ENCODE data around the gene AKT3.
A peak's percentile ranks its signal among the peaks of the same experiment; 100 is the strongest.

Gene AKT3

GRCh38 chr1:243507672-243508302, 342.3 kb downstream of the AKT3 start:
- Histone ChIP-seq H3K4me2 (ENCODE audit: low read length) (no peak overlapping the region), H3K14ac (ENCODE audit: low read length) (no peak overlapping the region), H2AK5ac (ENCODE audit: low read length) (no peak overlapping the region), H3K23ac (ENCODE audit: low read length) (no peak overlapping the region), H2BK120ac (ENCODE audit: insufficient read depth, low read length, poor library complexity) (no peak overlapping the region), H3K27ac (ENCODE audit: low read depth, low read length) (no peak overlapping the region), H4K12ac (ENCODE audit: low read depth, low read length) (no peak overlapping the region), H2BK12ac (ENCODE audit: low read length) (no peak overlapping the region), H3K9ac (ENCODE audit: low read length) (no peak overlapping the region), H2BK5ac (ENCODE audit: low read depth, low read length, poor library complexity) (no peak overlapping the region), H2AFZ (ENCODE audit: insufficient read depth, low read length, poor library complexity) (no peak overlapping the region), H3K9me3 (ENCODE audit: insufficient read depth, low read depth, low read length) (no peaks in the 10 kb centered on the region), H3K4ac (ENCODE audit: low read depth, low read length) (no peak overlapping the region), H3K4me3 (ENCODE audit: low read depth, low read length) (no peak overlapping the region), H3K36me3 (ENCODE audit: control insufficient read depth in 1 of 2, insufficient read depth in 2 of 2, low read length in 2 of 2) (peaks cover 0 to 7% of the 10 kb centered on the region in 2 experiments), H3K27me3 (ENCODE audit: insufficient read depth, low read length) (no peaks in the 10 kb centered on the region), H3K18ac (ENCODE audit: low read length) (no peak overlapping the region), H3K4me1 (ENCODE audit: control insufficient read depth in 1 of 2, insufficient read depth in 2 of 2, low read length in 2 of 2) (no peaks in the 10 kb centered on the region), H4K91ac (ENCODE audit: low read depth, low read length) (no peak overlapping the region), H4K8ac (ENCODE audit: low read depth, low read length) (no peak overlapping the region), H3K79me1 (ENCODE audit: low read length) (no peaks in the 10 kb centered on the region), H3K79me2 (ENCODE audit: control insufficient read depth, insufficient read depth, low read length, poor library complexity) (no peaks in the 10 kb centered on the region)
- no peak for DNase-seq
- WGBS (ENCODE audit: extremely low coverage, insufficient coverage, insufficient read length), result no CpG with 5 or more reads among the region's 8 CpGs

- Histone ChIP-seq H3K27me3 (ENCODE audit: insufficient read depth, low read length) (no peaks in the 10 kb centered on the region), H3K4me1 (ENCODE audit: control insufficient read depth in 1 of 2, insufficient read depth in 2 of 2, low read length in 2 of 2) (no peaks in the 10 kb centered on the region), H3K14ac (ENCODE audit: low read length) (no peak overlapping the region), H3K4ac (ENCODE audit: low read depth, low read length) (no peak overlapping the region), H3K27ac (ENCODE audit: low read depth, low read length) (no peak overlapping the region), H3K9me3 (ENCODE audit: insufficient read depth, low read depth, low read length) (no peaks in the 10 kb centered on the region), H3K4me3 (ENCODE audit: low read depth, low read length) (no peak overlapping the region), H3K23ac (ENCODE audit: low read length) (no peak overlapping the region), H3K4me2 (ENCODE audit: low read length) (no peak overlapping the region), H3K36me3 (ENCODE audit: control insufficient read depth in 1 of 2, insufficient read depth in 2 of 2, low read length in 2 of 2) (peaks cover 0 to 7% of the 10 kb centered on the region in 2 experiments), H4K91ac (ENCODE audit: low read depth, low read length) (no peak overlapping the region), H2AK5ac (ENCODE audit: low read length) (no peak overlapping the region), H2BK5ac (ENCODE audit: low read depth, low read length, poor library complexity) (no peak overlapping the region), H4K8ac (ENCODE audit: low read depth, low read length) (no peak overlapping the region), H2BK12ac (ENCODE audit: low read length) (no peak overlapping the region), H3K9ac (ENCODE audit: low read length) (no peak overlapping the region), H2BK120ac (ENCODE audit: insufficient read depth, low read length, poor library complexity) (no peak overlapping the region), H3K18ac (ENCODE audit: low read length) (no peak overlapping the region), H3K79me2 (ENCODE audit: control insufficient read depth, insufficient read depth, low read length, poor library complexity) (no peaks in the 10 kb centered on the region), H4K12ac (ENCODE audit: low read depth, low read length) (no peak overlapping the region), H3K79me1 (ENCODE audit: low read length) (no peaks in the 10 kb centered on the region), H2AFZ (ENCODE audit: insufficient read depth, low read length, poor library complexity) (no peak overlapping the region)
- DNase-seq, result no peak
- no CpG with 5 or more reads among the region's 5 CpGs for WGBS (ENCODE audit: extremely low coverage, insufficient coverage, insufficient read length)
Observed at GRCh38 chr1:243507001-243507671, 342.9 kb downstream of the AKT3 start.

GRCh38 chr1:243505986-243506689, 343.9 kb downstream of the AKT3 start:
- H3K4ac ChIP-seq (ENCODE audit: low read depth, low read length), result no peak overlapping the region
- H2BK12ac ChIP-seq (ENCODE audit: low read length), result no peak overlapping the region
- H3K27ac ChIP-seq (ENCODE audit: low read depth, low read length), result no peak overlapping the region
- no peaks in the 10 kb centered on the region for H3K27me3 ChIP-seq (ENCODE audit: insufficient read depth, low read length)
- H3K36me3 ChIP-seq (ENCODE audit: control insufficient read depth in 1 of 2, insufficient read depth in 2 of 2, low read length in 2 of 2), result peaks cover 0 to 5% of the 10 kb centered on the region in 2 experiments
- H4K8ac ChIP-seq (ENCODE audit: low read depth, low read length), result no peak overlapping the region
- no peak overlapping the region for H3K9ac ChIP-seq (ENCODE audit: low read length)
- H3K4me1 ChIP-seq (ENCODE audit: control insufficient read depth in 1 of 2, insufficient read depth in 2 of 2, low read length in 2 of 2), result no peaks in the 10 kb centered on the region
- no peak overlapping the region for H4K12ac ChIP-seq (ENCODE audit: low read depth, low read length)
- WGBS (ENCODE audit: extremely low coverage, insufficient coverage, insufficient read length), result no CpG with 5 or more reads among the region's 10 CpGs
- H3K79me2 ChIP-seq (ENCODE audit: control insufficient read depth, insufficient read depth, low read length, poor library complexity), result no peaks in the 10 kb centered on the region
- H3K4me2 ChIP-seq (ENCODE audit: low read length), result no peak overlapping the region
- no peak overlapping the region for H4K91ac ChIP-seq (ENCODE audit: low read depth, low read length)
- H3K18ac ChIP-seq (ENCODE audit: low read length), result no peak overlapping the region
- no peak for DNase-seq
- H3K14ac ChIP-seq (ENCODE audit: low read length), result no peak overlapping the region
- H3K79me1 ChIP-seq (ENCODE audit: low read length), result no peaks in the 10 kb centered on the region
- H2AFZ ChIP-seq (ENCODE audit: insufficient read depth, low read length, poor library complexity), result no peak overlapping the region
- no peak overlapping the region for H3K23ac ChIP-seq (ENCODE audit: low read length)
- H3K4me3 ChIP-seq (ENCODE audit: low read depth, low read length), result peak overlapping the region; percentile 20
- no peaks in the 10 kb centered on the region for H3K9me3 ChIP-seq (ENCODE audit: insufficient read depth, low read depth, low read length)
- H2AK5ac ChIP-seq (ENCODE audit: low read length), result no peak overlapping the region
- no peak overlapping the region for H2BK120ac ChIP-seq (ENCODE audit: insufficient read depth, low read length, poor library complexity)
- no peak overlapping the region for H2BK5ac ChIP-seq (ENCODE audit: low read depth, low read length, poor library complexity)

GRCh38 chr1:243503155-243503554, 346.9 kb downstream of the AKT3 start:
- Histone ChIP-seq H2BK120ac (ENCODE audit: insufficient read depth, low read length, poor library complexity) (no peak overlapping the region), H4K12ac (ENCODE audit: low read depth, low read length) (no peak overlapping the region), H3K79me2 (ENCODE audit: control insufficient read depth, insufficient read depth, low read length, poor library complexity) (no peaks in the 10 kb centered on the region), H3K27ac (ENCODE audit: low read depth, low read length) (no peak overlapping the region), H3K27me3 (ENCODE audit: insufficient read depth, low read length) (no peaks in the 10 kb centered on the region), H3K9ac (ENCODE audit: low read length) (no peak overlapping the region), H3K79me1 (ENCODE audit: low read length) (no peaks in the 10 kb centered on the region), H3K36me3 (ENCODE audit: control insufficient read depth in 1 of 2, insufficient read depth in 2 of 2, low read length in 2 of 2) (peaks cover 0 to 3% of the 10 kb centered on the region in 2 experiments), H2BK5ac (ENCODE audit: low read depth, low read length, poor library complexity) (no peak overlapping the region), H3K14ac (ENCODE audit: low read length) (no peak overlapping the region), H3K4me2 (ENCODE audit: low read length) (no peak overlapping the region), H3K18ac (ENCODE audit: low read length) (no peak overlapping the region), H2AK5ac (ENCODE audit: low read length) (no peak overlapping the region), H4K91ac (ENCODE audit: low read depth, low read length) (no peak overlapping the region), H3K4ac (ENCODE audit: low read depth, low read length) (no peak overlapping the region), H3K23ac (ENCODE audit: low read length) (no peak overlapping the region), H2BK12ac (ENCODE audit: low read length) (no peak overlapping the region), H3K4me3 (ENCODE audit: low read depth, low read length) (no peak overlapping the region), H3K4me1 (ENCODE audit: control insufficient read depth in 1 of 2, insufficient read depth in 2 of 2, low read length in 2 of 2) (no peaks in the 10 kb centered on the region), H2AFZ (ENCODE audit: insufficient read depth, low read length, poor library complexity) (no peak overlapping the region), H4K8ac (ENCODE audit: low read depth, low read length) (no peak overlapping the region), H3K9me3 (ENCODE audit: insufficient read depth, low read depth, low read length) (no peaks in the 10 kb centered on the region)
- no peak for DNase-seq
- WGBS (ENCODE audit: extremely low coverage, insufficient coverage, insufficient read length), result no CpG with 5 or more reads among the region's 8 CpGs
